Stomach (tissue), 9 donors: ENCODE results near the gene RNF20. TPM values are rescaled to one million over a fixed set of nuclear protein-coding genes. Genes with fewer than 3 reads are reported as not detected.

Source experiments
- DNase-seq, 2 donors: peaks; one replicate each; pipeline versions ENCODE4 v3.0.0 to v3.0.0-alpha.2; 2013 to 2019
- H3K27ac ChIP-seq, 5 donors: fragments of 200-600 bp in 4 of 5; sonication (generic) in 4 of 5; one replicate each; pipeline ENCODE4 v1.5.1; 2013 to 2019; ENCODE audit warnings: mild to moderate bottlenecking in 1 of 5, moderate library complexity in 1 of 5
- H3K27me3 ChIP-seq, 3 donors: fragments of 200-600 bp; sonication (generic); one replicate each; pipeline ENCODE4 v1.5.1; 2017 to 2019; ENCODE audit warnings: mixed run types in 1 of 3
- H3K36me3 ChIP-seq, 4 donors: fragments of 200-600 bp; sonication (generic); 1 replicate in 3 of 4; 2 replicates in 1 of 4; pipeline ENCODE4 v1.5.1; 2016 to 2019
- H3K4me1 ChIP-seq, 4 donors: fragments of 200-600 bp; sonication (generic); one replicate each; pipeline ENCODE4 v1.5.1; 2016 to 2019
- H3K4me3 ChIP-seq, 4 donors: fragments of 200-600 bp; sonication (generic) in 3 of 4; one replicate each; pipeline ENCODE4 v1.5.1; 2016 to 2019; ENCODE audit warnings: mild to moderate bottlenecking in 1 of 4
- H3K9me3 ChIP-seq, 4 donors: fragments of 200-600 bp; sonication (generic); one replicate each; pipeline ENCODE4 v1.5.1; 2016 to 2019
- EP300 ChIP-seq: sonication (generic); formaldehyde crosslinking; IDR thresholded peaks from one replicate; pipeline ENCODE4 v1.6.1; 2017; ENCODE audit warnings: antibody characterized with exemption
- POLR2A ChIP-seq, 4 donors: fragments of 450-650 bp; IDR thresholded peaks; one replicate each; pipeline ENCODE4 v1.6.1; 2016; ENCODE audit warnings: antibody characterized with exemption in 4 of 4, control low read depth in 2 of 4, mild to moderate bottlenecking in 1 of 4, moderate library complexity in 1 of 4
- POLR2AphosphoS5 ChIP-seq, 3 donors: sonication (generic); formaldehyde crosslinking; IDR thresholded peaks; one replicate each; pipeline ENCODE4 v1.6.1; 2016; ENCODE audit warnings: antibody characterized with exemption in 3 of 3
- WGBS, 5 donors: extraction: QIAGEN DNeasy Blood & Tissue Kit in 3 of 5; methylation state at CpG; one replicate each; pipeline versions ENCODE4 v1.1.5 to v1.1.7; 2013 to 2018; 5-methylcytosine and 5-hydroxymethylcytosine counted together
- intact Hi-C: fragments of 100-400 bp; cut with DNase I; formaldehyde crosslinking; loops from one replicate; pipeline ENCODE4 v1.15.1; 2023; ENCODE audit warnings: low total_unique reads
- polyA plus RNA-seq, 3 donors: library from polyadenylated mRNA; stranded (reverse); fragments of 200-250 nt; gene quantifications; one replicate each; pipeline ENCODE4 v1.2.3, GENCODE V29; 2013
- total RNA-seq, 5 donors: library from RNA; depleted of rRNA; stranded (reverse); fragments of >200 nt; gene quantifications; one replicate each; pipeline versions ENCODE4 v1.1.0 to v1.2.3, GENCODE V29; 2014 to 2016
- TF ChIP-seq, protein P1 (sequence below), 7 experiments: fragments of 450-650 bp in 4 of 7; fragments of 200-600 bp in 3 of 7; sonication (generic) in 3 of 7; IDR thresholded peaks; one replicate each; pipeline ENCODE4 v1.5.1; 2016 to 2019; ENCODE audit warnings: antibody characterized with exemption in 7 of 7, control low read depth in 2 of 7, mild to moderate bottlenecking in 1 of 7
- donor health status: healthy with polysubstance abuse.
- donor health status: Bipolar disorder and iron deficiency.
- donor health status: healthy.

RNF20 gene
- total and polyA plus RNA-seq, 8 donors, result 8.2 to 30.4 (median 12.4) TPM

DNA sequence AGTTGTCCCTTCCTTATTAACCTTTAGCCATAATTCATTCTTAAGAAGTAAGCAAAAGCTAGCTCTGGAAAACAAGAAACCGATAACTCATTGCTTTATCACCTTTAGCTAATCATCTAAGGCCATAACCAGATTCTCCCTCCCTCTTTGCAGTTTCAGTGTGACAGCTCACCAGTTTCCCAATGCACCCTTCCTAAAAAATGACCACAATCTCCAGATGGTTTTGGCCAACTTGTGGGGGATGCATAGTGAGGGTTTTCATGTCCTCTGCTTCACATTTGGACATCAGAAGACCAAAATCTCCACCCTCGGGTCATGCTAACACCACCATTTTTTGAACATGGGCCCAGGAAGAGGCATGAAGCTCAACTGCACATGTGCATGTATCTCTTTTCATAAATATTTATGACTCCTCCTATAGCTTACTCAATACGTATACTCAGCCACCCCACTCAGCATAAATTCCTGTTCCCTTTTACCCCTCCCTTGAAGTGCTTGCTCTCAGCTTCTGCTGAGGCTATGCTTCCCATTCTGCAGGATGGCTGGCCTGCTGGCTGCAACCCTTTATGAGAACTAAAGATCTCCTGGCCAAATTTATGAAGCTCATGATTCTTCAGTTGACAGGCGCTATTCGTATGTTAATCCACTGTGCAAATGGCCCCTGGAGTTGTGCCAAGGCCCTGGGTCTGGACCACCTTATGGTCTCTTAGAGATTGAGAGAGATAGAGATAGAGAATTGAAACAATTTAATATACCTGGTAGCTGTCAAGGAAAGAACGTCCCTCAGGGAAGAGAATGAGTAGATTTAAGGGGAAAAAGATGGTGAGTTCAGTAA, 46.3 kb downstream of the RNF20 start:
- Histone ChIP-seq H3K36me3 (no peaks in the 10 kb centered on the region), H3K9me3 (no peaks in the 10 kb centered on the region), H3K4me1 (peaks cover 0 to under 1% (median 0%) of the 10 kb centered on the region in 4 donors), H3K4me3 (no peak overlapping the region), H3K27me3 (no peaks in the 10 kb centered on the region), H3K27ac (no peak overlapping the region)
- DNase-seq, result no peak
- intact Hi-C loops, result no loop called here
- 79 to 90% (median 82%) methylated on average over 6 of the region's 6 CpGs for WGBS, 5 donors
- TF ChIP-seq POLR2A (IDR thresholded peaks at IDR 0.05) (no peak), EP300 (no peak), POLR2AphosphoS5 (IDR thresholded peaks at IDR 0.05) (no peak)
- TF ChIP-seq, protein P1, sequence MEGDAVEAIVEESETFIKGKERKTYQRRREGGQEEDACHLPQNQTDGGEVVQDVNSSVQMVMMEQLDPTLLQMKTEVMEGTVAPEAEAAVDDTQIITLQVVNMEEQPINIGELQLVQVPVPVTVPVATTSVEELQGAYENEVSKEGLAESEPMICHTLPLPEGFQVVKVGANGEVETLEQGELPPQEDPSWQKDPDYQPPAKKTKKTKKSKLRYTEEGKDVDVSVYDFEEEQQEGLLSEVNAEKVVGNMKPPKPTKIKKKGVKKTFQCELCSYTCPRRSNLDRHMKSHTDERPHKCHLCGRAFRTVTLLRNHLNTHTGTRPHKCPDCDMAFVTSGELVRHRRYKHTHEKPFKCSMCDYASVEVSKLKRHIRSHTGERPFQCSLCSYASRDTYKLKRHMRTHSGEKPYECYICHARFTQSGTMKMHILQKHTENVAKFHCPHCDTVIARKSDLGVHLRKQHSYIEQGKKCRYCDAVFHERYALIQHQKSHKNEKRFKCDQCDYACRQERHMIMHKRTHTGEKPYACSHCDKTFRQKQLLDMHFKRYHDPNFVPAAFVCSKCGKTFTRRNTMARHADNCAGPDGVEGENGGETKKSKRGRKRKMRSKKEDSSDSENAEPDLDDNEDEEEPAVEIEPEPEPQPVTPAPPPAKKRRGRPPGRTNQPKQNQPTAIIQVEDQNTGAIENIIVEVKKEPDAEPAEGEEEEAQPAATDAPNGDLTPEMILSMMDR (IDR thresholded peaks at IDR 0.05), result no peak

DNA sequence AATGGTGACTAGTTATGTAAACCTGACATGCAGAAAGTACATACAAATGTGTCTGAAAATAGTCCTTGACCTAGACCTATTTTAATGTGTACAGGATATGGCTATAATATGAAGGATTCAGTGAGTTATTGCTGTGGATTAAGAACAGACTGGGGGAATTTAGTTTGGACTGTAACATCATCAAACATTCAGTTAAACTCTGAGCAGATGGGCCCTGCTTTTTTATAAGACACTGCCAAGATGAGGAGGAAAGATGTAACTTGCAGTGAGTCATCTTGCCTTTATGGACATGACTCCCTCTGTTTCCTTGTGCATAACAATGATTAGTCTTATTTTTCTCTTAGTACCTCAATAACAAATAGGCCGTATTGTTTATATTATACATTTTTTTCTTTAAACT, 48.9 kb downstream of the RNF20 start:
- no peak for TF ChIP-seq EP300
- TF ChIP-seq, protein P1 (IDR thresholded peaks at IDR 0.05), result no peak
- no peak for TF ChIP-seq POLR2A (IDR thresholded peaks at IDR 0.05)
- TF ChIP-seq POLR2AphosphoS5 (IDR thresholded peaks at IDR 0.05), result no peak
- Histone ChIP-seq H3K27me3 (no peaks in the 10 kb centered on the region), H3K27ac (no peak overlapping the region), H3K36me3 (no peaks in the 10 kb centered on the region), H3K4me3 (no peak overlapping the region), H3K4me1 (no peaks in the 10 kb centered on the region), H3K9me3 (no peaks in the 10 kb centered on the region)
- WGBS, 5 donors, result 35 to 75% (median 64%) methylated on average over 1 of the region's 1 CpG
- intact Hi-C loops, result no loop called here
- DNase-seq, result peak in 1 of 2 donors; percentile 22

DNA sequence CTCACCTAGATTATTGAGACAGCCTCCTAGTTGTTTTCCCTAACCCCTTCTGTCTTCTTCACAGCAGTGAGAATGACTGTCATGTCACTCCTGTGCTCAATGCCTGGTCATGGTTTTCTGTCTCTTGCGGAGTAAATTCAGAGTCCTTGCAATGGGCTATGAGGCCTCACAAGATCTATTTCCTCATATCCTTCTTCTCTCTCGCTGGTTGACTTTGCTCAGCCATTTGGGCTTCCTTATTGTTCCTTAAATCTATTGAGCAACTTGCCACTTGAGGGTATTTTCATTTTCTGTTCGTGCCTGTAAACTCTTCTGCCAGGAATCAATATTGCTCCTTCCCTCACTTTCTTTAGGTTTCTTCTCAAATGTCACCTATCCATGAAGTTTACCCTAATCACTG, 52.1 kb downstream of the RNF20 start:
- TF ChIP-seq, protein P1 (IDR thresholded peaks at IDR 0.05), result no peak
- TF ChIP-seq POLR2A (IDR thresholded peaks at IDR 0.05) (no peak), EP300 (no peak), POLR2AphosphoS5 (IDR thresholded peaks at IDR 0.05) (no peak)
- 50 to 84% (median 60%) methylated on average over 3 of the region's 3 CpGs for WGBS, 5 donors
- no peak overlapping the region for H3K27ac ChIP-seq
- intact Hi-C loops, result no loop called here
- no peak for DNase-seq
- H3K4me3 ChIP-seq, result no peak overlapping the region
- no peaks in the 10 kb centered on the region for H3K9me3 ChIP-seq
- no peaks in the 10 kb centered on the region for H3K4me1 ChIP-seq
- no peaks in the 10 kb centered on the region for H3K27me3 ChIP-seq
- H3K36me3 ChIP-seq, result no peaks in the 10 kb centered on the region

DNA sequence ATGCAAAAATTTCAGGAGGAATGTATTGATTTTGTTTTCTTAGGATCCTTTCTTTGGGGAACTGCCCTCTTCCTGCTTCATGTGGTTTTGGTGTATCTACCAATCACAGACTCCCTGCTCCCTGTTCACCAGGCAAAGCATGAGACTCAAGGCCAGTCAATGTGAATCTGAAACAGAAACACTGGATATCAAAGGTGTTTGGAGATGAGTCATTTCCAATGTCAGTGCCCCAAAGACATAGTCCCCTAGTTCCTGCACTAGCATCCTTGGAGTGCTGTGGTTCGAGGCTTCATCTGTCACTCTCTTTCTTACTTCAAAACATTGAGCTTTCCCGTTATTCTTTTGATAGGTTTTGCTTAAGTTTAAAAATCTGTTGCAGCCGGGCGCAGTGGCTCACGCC, 53.0 kb downstream of the RNF20 start:
- TF ChIP-seq, protein P1 (IDR thresholded peaks at IDR 0.05), result no peak
- TF ChIP-seq EP300 (no peak), POLR2AphosphoS5 (IDR thresholded peaks at IDR 0.05) (no peak), POLR2A (IDR thresholded peaks at IDR 0.05) (no peak)
- no peak overlapping the region for H3K4me3 ChIP-seq
- intact Hi-C loops, result no loop called here
- H3K27ac ChIP-seq, result no peak overlapping the region
- no peaks in the 10 kb centered on the region for H3K4me1 ChIP-seq
- no peaks in the 10 kb centered on the region for H3K9me3 ChIP-seq
- WGBS, 5 donors, result 71 to 92% (median 86%) methylated on average over 5 of the region's 5 CpGs
- no peaks in the 10 kb centered on the region for H3K27me3 ChIP-seq
- H3K36me3 ChIP-seq, result no peaks in the 10 kb centered on the region
- no peak for DNase-seq
